Stomach (tissue), 9 donors: ENCODE measurements around the gene MED15. TPM values are rescaled to one million over a fixed set of nuclear protein-coding genes. Genes with fewer than 3 reads are reported as not detected.

Experiments used
- DNase-seq, 2 donors: peaks; one replicate each; pipeline versions ENCODE4 v3.0.0 to v3.0.0-alpha.2; 2013 to 2019
- H3K27ac ChIP-seq, 5 donors: fragments of 200-600 bp in 4 of 5; sonication (generic) in 4 of 5; one replicate each; pipeline ENCODE4 v1.5.1; 2013 to 2019; ENCODE audit warnings: mild to moderate bottlenecking in 1 of 5, moderate library complexity in 1 of 5
- H3K27me3 ChIP-seq, 3 donors: fragments of 200-600 bp; sonication (generic); one replicate each; pipeline ENCODE4 v1.5.1; 2017 to 2019; ENCODE audit warnings: mixed run types in 1 of 3
- H3K36me3 ChIP-seq, 4 donors: fragments of 200-600 bp; sonication (generic); 1 replicate in 3 of 4; 2 replicates in 1 of 4; pipeline ENCODE4 v1.5.1; 2016 to 2019
- H3K4me1 ChIP-seq, 4 donors: fragments of 200-600 bp; sonication (generic); one replicate each; pipeline ENCODE4 v1.5.1; 2016 to 2019
- H3K4me3 ChIP-seq, 4 donors: fragments of 200-600 bp; sonication (generic) in 3 of 4; one replicate each; pipeline ENCODE4 v1.5.1; 2016 to 2019; ENCODE audit warnings: mild to moderate bottlenecking in 1 of 4
- H3K9me3 ChIP-seq, 4 donors: fragments of 200-600 bp; sonication (generic); one replicate each; pipeline ENCODE4 v1.5.1; 2016 to 2019
- CTCF ChIP-seq, 7 experiments: fragments of 450-650 bp in 4 of 7; fragments of 200-600 bp in 3 of 7; sonication (generic) in 3 of 7; IDR thresholded peaks; one replicate each; pipeline ENCODE4 v1.5.1; 2016 to 2019; ENCODE audit warnings: antibody characterized with exemption in 7 of 7, control low read depth in 2 of 7, mild to moderate bottlenecking in 1 of 7
- EP300 ChIP-seq: sonication (generic); formaldehyde crosslinking; IDR thresholded peaks from one replicate; pipeline ENCODE4 v1.6.1; 2017; ENCODE audit warnings: antibody characterized with exemption
- POLR2A ChIP-seq, 4 donors: fragments of 450-650 bp; IDR thresholded peaks; one replicate each; pipeline ENCODE4 v1.6.1; 2016; ENCODE audit warnings: antibody characterized with exemption in 4 of 4, control low read depth in 2 of 4, mild to moderate bottlenecking in 1 of 4, moderate library complexity in 1 of 4
- POLR2AphosphoS5 ChIP-seq, 3 donors: sonication (generic); formaldehyde crosslinking; IDR thresholded peaks; one replicate each; pipeline ENCODE4 v1.6.1; 2016; ENCODE audit warnings: antibody characterized with exemption in 3 of 3
- WGBS, 5 donors: extraction: QIAGEN DNeasy Blood & Tissue Kit in 3 of 5; methylation state at CpG; one replicate each; pipeline versions ENCODE4 v1.1.5 to v1.1.7; 2013 to 2018; 5-methylcytosine and 5-hydroxymethylcytosine counted together
- intact Hi-C: fragments of 100-400 bp; cut with DNase I; formaldehyde crosslinking; loops from one replicate; pipeline ENCODE4 v1.15.1; 2023; ENCODE audit warnings: low total_unique reads
- polyA plus RNA-seq, 3 donors: library from polyadenylated mRNA; stranded (reverse); fragments of 200-250 nt; gene quantifications; one replicate each; pipeline ENCODE4 v1.2.3, GENCODE V29; 2013
- total RNA-seq, 5 donors: library from RNA; depleted of rRNA; stranded (reverse); fragments of >200 nt; gene quantifications; one replicate each; pipeline versions ENCODE4 v1.1.0 to v1.2.3, GENCODE V29; 2014 to 2016
- donor health status: healthy with polysubstance abuse.
- donor health status: Bipolar disorder and iron deficiency.
- donor health status: healthy.

The MED15 gene
- total and polyA plus RNA-seq, 8 donors = 28.3 to 289 (median 69.6) TPM

- TF ChIP-seq POLR2A (IDR thresholded peaks at IDR 0.05) (no peak), CTCF (IDR thresholded peaks at IDR 0.05) (no peak), EP300 (no peak)
- WGBS, 5 donors = 67 to 77% (median 73%) methylated on average over 5 of the region's 5 CpGs
- Histone ChIP-seq H3K9me3 (no peaks in the 10 kb centered on the region), H3K36me3 (no peaks in the 10 kb centered on the region), H3K27me3 (no peaks in the 10 kb centered on the region), H3K27ac (no peak overlapping the region), H3K4me1 (no peaks in the 10 kb centered on the region), H3K4me3 (no peak overlapping the region)
- intact Hi-C loops = no loop called here
- DNase-seq = no peak
Measured at GRCh38 chr22:20624161-20624616, 116.8 kb downstream of the MED15 start.

- Histone ChIP-seq H3K27me3 (no peaks in the 10 kb centered on the region), H3K36me3 (no peaks in the 10 kb centered on the region), H3K4me3 (no peak overlapping the region), H3K4me1 (no peaks in the 10 kb centered on the region), H3K27ac (no peak overlapping the region), H3K9me3 (no peaks in the 10 kb centered on the region)
- 82 to 91% (median 89%) methylated on average over 4 of the region's 4 CpGs for WGBS, 5 donors
- no peak for TF ChIP-seq CTCF (IDR thresholded peaks at IDR 0.05)
- no peak for TF ChIP-seq POLR2A (IDR thresholded peaks at IDR 0.05)
- no peak for TF ChIP-seq POLR2AphosphoS5 (IDR thresholded peaks at IDR 0.05)
- TF ChIP-seq EP300 = no peak
- no peak for DNase-seq
- intact Hi-C loops = no loop called here
Measured at GRCh38 chr22:20625270-20625669, 117.9 kb downstream of the MED15 start.

DNA sequence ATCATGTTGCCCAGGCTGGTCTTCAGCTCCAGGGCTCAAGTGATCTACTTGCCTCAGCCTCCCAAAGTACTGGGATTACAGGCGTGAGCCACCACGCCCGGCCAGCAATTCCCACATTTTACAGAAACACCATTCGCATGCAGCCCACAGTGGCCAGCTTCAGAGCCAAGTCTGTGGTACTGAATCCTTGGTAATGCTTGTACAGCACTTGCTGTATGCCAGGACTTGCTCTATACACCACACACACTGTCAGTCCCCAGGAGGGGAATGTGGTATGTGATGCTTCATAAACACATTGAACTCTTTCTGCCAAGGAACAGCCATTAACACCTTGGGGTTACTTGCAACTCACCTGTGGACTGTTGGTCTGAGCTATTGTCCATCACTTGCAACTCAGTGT is 119.4 kb downstream of the MED15 start:
- TF ChIP-seq CTCF (IDR thresholded peaks at IDR 0.05) (no peak), POLR2AphosphoS5 (IDR thresholded peaks at IDR 0.05) (no peak), POLR2A (IDR thresholded peaks at IDR 0.05) (no peak), EP300 (no peak)
- intact Hi-C loops = no loop called here
- DNase-seq = no peak
- Histone ChIP-seq H3K9me3 (no peaks in the 10 kb centered on the region), H3K4me1 (no peaks in the 10 kb centered on the region), H3K36me3 (no peaks in the 10 kb centered on the region), H3K4me3 (no peak overlapping the region), H3K27me3 (peaks cover 0 to 1% (median 0%) of the 10 kb centered on the region in 3 donors), H3K27ac (no peak overlapping the region)
- WGBS, 5 donors = 92 to 98% (median 94%) methylated on average over 4 of the region's 4 CpGs

GRCh38 chr22:20627432-20627831 is 120.0 kb downstream of the MED15 start:
- Histone ChIP-seq H3K4me3 (no peak overlapping the region), H3K27me3 (peaks cover 0 to 6% (median 0%) of the 10 kb centered on the region in 3 donors), H3K9me3 (no peaks in the 10 kb centered on the region), H3K36me3 (no peaks in the 10 kb centered on the region), H3K4me1 (no peaks in the 10 kb centered on the region), H3K27ac (no peak overlapping the region)
- TF ChIP-seq POLR2A (IDR thresholded peaks at IDR 0.05) = no peak
- no peak for TF ChIP-seq POLR2AphosphoS5 (IDR thresholded peaks at IDR 0.05)
- no peak for TF ChIP-seq CTCF (IDR thresholded peaks at IDR 0.05)
- no peak for TF ChIP-seq EP300
- intact Hi-C loops = no loop called here
- WGBS, 5 donors = 84 to 88% (median 86%) methylated on average over 5 of the region's 5 CpGs
- no peak for DNase-seq
